CD4-positive, alpha-beta T cell treated with Interleukin-17A for 1 hour (primary cell): ENCODE results near the gene DEK.

Experiments
- DNase-seq: peaks from one replicate; pipeline ENCODE4 v3.0.0-alpha.2; 2020

Gene DEK

GRCh38 chr6:18264923-18265377, 620 bp upstream of the DEK start:
- no peak for DNase-seq

GRCh38 chr6:18263418-18264218, 712 bp downstream of the DEK start:
- peak; percentile 38 for DNase-seq

GRCh38 chr6:18262702-18263417, 1.5 kb downstream of the DEK start:
- DNase-seq: peak; percentile 59

- no peak for DNase-seq
These were observed 2.5 kb downstream of the DEK start for GRCh38 chr6:18261877-18262276.

- DNase-seq: peak; percentile 23
These were observed 3.8 kb downstream of the DEK start for GRCh38 chr6:18260448-18261106.

- DNase-seq: no peak
These were observed 4.5 kb downstream of the DEK start for GRCh38 chr6:18259675-18260447.

GRCh38 chr6:18254793-18255192, 9.5 kb downstream of the DEK start:
- no peak for DNase-seq

GRCh38 chr6:18253635-18254034, 10.7 kb downstream of the DEK start:
- no peak for DNase-seq

GRCh38 chr6:18249271-18249670, 15.1 kb downstream of the DEK start:
- no peak for DNase-seq

- no peak for DNase-seq
These were observed 15.6 kb downstream of the DEK start for GRCh38 chr6:18248698-18249097.

GRCh38 chr6:18247002-18247401, 17.3 kb downstream of the DEK start:
- DNase-seq: no peak

GRCh38 chr6:18246205-18246604, 18.1 kb downstream of the DEK start:
- DNase-seq: no peak

- peak; percentile 45 for DNase-seq
These were observed 18.7 kb downstream of the DEK start for GRCh38 chr6:18245642-18246041.

GRCh38 chr6:18245079-18245478, 19.3 kb downstream of the DEK start:
- DNase-seq: no peak

- DNase-seq: no peak
These were observed 20.1 kb downstream of the DEK start for GRCh38 chr6:18244251-18244650.

GRCh38 chr6:18243302-18243893, 20.9 kb downstream of the DEK start:
- no peak for DNase-seq

GRCh38 chr6:18242062-18242851, 22.1 kb downstream of the DEK start:
- no peak for DNase-seq

GRCh38 chr6:18241208-18242038, 22.9 kb downstream of the DEK start:
- DNase-seq: no peak

GRCh38 chr6:18240230-18240629, 24.1 kb downstream of the DEK start:
- no peak for DNase-seq

- DNase-seq: no peak
These were observed 27.2 kb downstream of the DEK start for GRCh38 chr6:18237167-18237566.

GRCh38 chr6:18235524-18235923, 28.8 kb downstream of the DEK start:
- no peak for DNase-seq
